GM19324 (cell line): ENCODE results near the gene PRKCZ.

Source experiments
- ATAC-seq: cut with Tn5 transposase; IDR thresholded peaks from one replicate; pipeline ENCODE4 v1.9.1; 2021; ENCODE audit warnings: mild to moderate bottlenecking, moderate library complexity; ENCODE audit not compliant: unreplicated experiment, low FRiP score

The PRKCZ gene

GRCh38 chr1:2024451-2024850 is 25.8 kb upstream of the PRKCZ start:
- no peak for ATAC-seq

GRCh38 chr1:2024887-2025286 is 25.3 kb upstream of the PRKCZ start:
- no peak for ATAC-seq

GRCh38 chr1:2025491-2025981 is 24.7 kb upstream of the PRKCZ start:
- ATAC-seq = no peak

- no peak for ATAC-seq
These were observed 22.1 kb upstream of the PRKCZ start for GRCh38 chr1:2027961-2028583.

- no peak for ATAC-seq
These were observed 21.2 kb upstream of the PRKCZ start for GRCh38 chr1:2028870-2029560.

GRCh38 chr1:2029561-2029960 is 20.6 kb upstream of the PRKCZ start:
- ATAC-seq = no peak

GRCh38 chr1:2030076-2030871 is 19.9 kb upstream of the PRKCZ start:
- no peak for ATAC-seq

- no peak for ATAC-seq
These were observed 18.4 kb upstream of the PRKCZ start for GRCh38 chr1:2031546-2032540.

GRCh38 chr1:2032737-2033136 is 17.5 kb upstream of the PRKCZ start:
- ATAC-seq = no peak

GRCh38 chr1:2033165-2033564 is 17.0 kb upstream of the PRKCZ start:
- no peak for ATAC-seq

GRCh38 chr1:2036287-2036686 is 13.9 kb upstream of the PRKCZ start:
- no peak for ATAC-seq

GRCh38 chr1:2037314-2037979 is 12.8 kb upstream of the PRKCZ start:
- no peak for ATAC-seq

GRCh38 chr1:2038229-2038628 is 12.0 kb upstream of the PRKCZ start:
- no peak for ATAC-seq

- ATAC-seq = no peak
These were observed 11.0 kb upstream of the PRKCZ start for GRCh38 chr1:2039251-2039650.

GRCh38 chr1:2041305-2041704 is 8.9 kb upstream of the PRKCZ start:
- ATAC-seq = no peak

- ATAC-seq = no peak
These were observed 8.3 kb upstream of the PRKCZ start for GRCh38 chr1:2041887-2042286.

- no peak for ATAC-seq
These were observed 7.1 kb upstream of the PRKCZ start for GRCh38 chr1:2042830-2043773.

- ATAC-seq = no peak
These were observed 6.3 kb upstream of the PRKCZ start for GRCh38 chr1:2043886-2044285.
